Neutrophil (primary cell): ENCODE data around the gene CHIC2.

ENCODE experiments used
- H3K27ac ChIP-seq: fragments of 200-600 bp; sonication (generic); 2 replicates; pipeline ENCODE4 v1.5.1; 2016; ENCODE audit warnings: mild to moderate bottlenecking, moderate library complexity
- H3K27me3 ChIP-seq: fragments of 200-600 bp; sonication (generic); 2 replicates; pipeline ENCODE4 v1.6.0; 2016; ENCODE audit warnings: mild to moderate bottlenecking
- H3K36me3 ChIP-seq: fragments of 200-600 bp; sonication (generic); 2 replicates; pipeline ENCODE4 v1.5.1; 2017
- H3K4me1 ChIP-seq, 2 experiments: fragments of 200-600 bp in 1 of 2; sonication (generic) in 1 of 2; 1 replicate in 1 of 2; 2 replicates in 1 of 2; pipeline versions ENCODE4 v1.5.1 to v1.6.1; 2013 to 2016; ENCODE audit warnings: low read depth in 1 of 2, low read length in 1 of 2, mild to moderate bottlenecking in 1 of 2, moderate library complexity in 1 of 2; ENCODE audit not compliant: control insufficient read depth in 1 of 2, insufficient read depth in 1 of 2
- H3K4me3 ChIP-seq, 2 experiments: fragments of 200-600 bp in 1 of 2; sonication (generic) in 1 of 2; 1 replicate in 1 of 2; 2 replicates in 1 of 2; pipeline ENCODE4 v1.5.1; 2013 to 2016; ENCODE audit warnings: low read depth in 1 of 2, low read length in 1 of 2, mild to moderate bottlenecking in 1 of 2, moderate library complexity in 1 of 2
- H3K9me3 ChIP-seq: fragments of 200-600 bp; sonication (generic); 2 replicates; pipeline ENCODE4 v1.5.1; 2016
- TF ChIP-seq, protein P1 (sequence below): fragments of 200-600 bp; sonication (generic); IDR thresholded peaks from 2 replicates; pipeline ENCODE4 v1.5.1; 2016; ENCODE audit warnings: antibody characterized with exemption

Gene CHIC2

DNA sequence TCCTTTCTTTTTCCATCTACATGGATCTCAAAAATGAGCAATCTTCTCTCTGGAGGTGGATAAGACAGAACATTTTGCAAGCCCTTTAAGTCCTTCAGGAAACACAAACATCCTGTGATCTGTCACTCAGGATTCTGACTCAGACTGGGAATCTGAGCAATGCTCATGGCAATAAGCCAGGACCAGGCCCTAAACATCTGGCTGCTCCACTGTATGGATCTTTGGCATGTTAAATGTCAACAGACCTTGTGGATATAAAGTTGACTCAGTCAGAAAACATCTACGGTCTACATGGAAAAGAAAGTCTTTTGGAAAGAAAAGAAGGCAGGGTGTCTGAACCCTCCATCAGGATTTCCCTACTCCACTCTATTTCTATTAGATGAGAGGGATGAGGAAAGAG, 17.8 kb upstream of the CHIC2 start:
- peaks cover 45% of the 10 kb centered on the region for H3K27me3 ChIP-seq
- no peak overlapping the region for H3K4me3 ChIP-seq
- TF ChIP-seq, protein P1, sequence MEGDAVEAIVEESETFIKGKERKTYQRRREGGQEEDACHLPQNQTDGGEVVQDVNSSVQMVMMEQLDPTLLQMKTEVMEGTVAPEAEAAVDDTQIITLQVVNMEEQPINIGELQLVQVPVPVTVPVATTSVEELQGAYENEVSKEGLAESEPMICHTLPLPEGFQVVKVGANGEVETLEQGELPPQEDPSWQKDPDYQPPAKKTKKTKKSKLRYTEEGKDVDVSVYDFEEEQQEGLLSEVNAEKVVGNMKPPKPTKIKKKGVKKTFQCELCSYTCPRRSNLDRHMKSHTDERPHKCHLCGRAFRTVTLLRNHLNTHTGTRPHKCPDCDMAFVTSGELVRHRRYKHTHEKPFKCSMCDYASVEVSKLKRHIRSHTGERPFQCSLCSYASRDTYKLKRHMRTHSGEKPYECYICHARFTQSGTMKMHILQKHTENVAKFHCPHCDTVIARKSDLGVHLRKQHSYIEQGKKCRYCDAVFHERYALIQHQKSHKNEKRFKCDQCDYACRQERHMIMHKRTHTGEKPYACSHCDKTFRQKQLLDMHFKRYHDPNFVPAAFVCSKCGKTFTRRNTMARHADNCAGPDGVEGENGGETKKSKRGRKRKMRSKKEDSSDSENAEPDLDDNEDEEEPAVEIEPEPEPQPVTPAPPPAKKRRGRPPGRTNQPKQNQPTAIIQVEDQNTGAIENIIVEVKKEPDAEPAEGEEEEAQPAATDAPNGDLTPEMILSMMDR, result no peak
- no peak overlapping the region for H3K27ac ChIP-seq
- H3K9me3 ChIP-seq, result no peaks in the 10 kb centered on the region
- no peaks in the 10 kb centered on the region for H3K36me3 ChIP-seq
- no peaks in the 10 kb centered on the region for H3K4me1 ChIP-seq

DNA sequence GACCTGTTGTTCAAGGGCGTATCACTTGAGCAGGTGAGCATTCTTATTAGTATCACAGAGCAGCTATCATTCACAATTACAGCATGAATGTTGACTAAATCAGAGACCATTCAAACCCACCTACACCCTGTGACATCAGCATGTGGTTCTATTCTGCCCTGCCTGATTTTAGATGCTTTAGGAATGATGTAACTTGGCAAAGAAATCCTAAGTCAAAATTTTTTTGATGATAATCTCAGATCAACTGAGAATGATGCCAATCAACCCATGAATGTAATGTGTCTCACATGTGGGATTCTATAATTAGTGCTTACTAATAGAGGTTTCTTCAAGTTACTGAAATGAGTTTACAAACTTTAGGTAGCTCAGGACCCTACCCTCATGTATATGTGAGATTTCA, 13.4 kb upstream of the CHIC2 start:
- Histone ChIP-seq H3K27ac (no peak overlapping the region), H3K27me3 (peaks cover 29% of the 10 kb centered on the region), H3K4me1 (no peaks in the 10 kb centered on the region), H3K4me3 (no peak overlapping the region), H3K9me3 (no peaks in the 10 kb centered on the region), H3K36me3 (no peaks in the 10 kb centered on the region)
- TF ChIP-seq, protein P1, result no peak

DNA sequence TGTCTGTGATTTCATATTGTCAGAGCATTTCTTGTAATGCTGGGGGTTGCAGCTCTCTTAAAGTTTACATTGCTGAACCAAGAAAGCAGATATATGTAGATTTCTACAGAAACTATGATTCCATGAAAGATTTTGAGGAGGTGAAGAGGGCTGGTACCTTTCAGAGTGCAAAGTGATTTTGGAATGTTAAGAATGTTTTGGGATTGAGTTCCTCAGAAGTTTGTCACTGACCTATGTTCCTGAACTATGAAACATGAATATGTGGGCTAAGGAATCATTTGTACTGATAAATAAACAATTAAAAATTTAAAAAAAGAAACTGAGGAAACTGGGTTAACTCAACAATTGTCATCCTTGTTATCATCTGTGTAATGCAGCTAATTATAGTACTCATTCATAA, 12.3 kb upstream of the CHIC2 start:
- Histone ChIP-seq H3K27me3 (peaks cover 20% of the 10 kb centered on the region), H3K36me3 (no peaks in the 10 kb centered on the region), H3K9me3 (no peaks in the 10 kb centered on the region), H3K4me1 (peaks cover under 1 to 3% of the 10 kb centered on the region in 2 experiments), H3K27ac (no peak overlapping the region), H3K4me3 (no peak overlapping the region)
- TF ChIP-seq, protein P1, result no peak

DNA sequence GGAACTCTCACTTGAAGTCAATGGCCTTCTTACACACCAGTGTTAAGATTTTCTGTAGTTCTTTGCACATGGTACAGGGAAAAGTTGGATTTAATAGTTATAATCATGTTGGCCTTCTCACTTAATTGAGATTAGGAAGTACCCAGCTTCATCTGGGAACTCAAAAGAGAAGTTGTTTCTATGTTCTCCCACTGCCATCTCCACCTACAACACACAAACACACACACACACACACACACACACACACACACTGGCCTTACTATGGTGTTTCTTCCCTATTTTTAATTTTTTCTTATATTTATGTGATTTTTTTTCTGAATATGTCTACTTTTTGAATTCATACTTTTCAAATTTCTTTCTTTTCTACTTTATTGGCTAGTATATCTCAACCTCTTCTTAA, 10.0 kb upstream of the CHIC2 start:
- Histone ChIP-seq H3K4me1 (peaks cover 9 to 16% of the 10 kb centered on the region in 2 experiments), H3K9me3 (no peaks in the 10 kb centered on the region), H3K36me3 (no peaks in the 10 kb centered on the region), H3K4me3 (no peak overlapping the region), H3K27me3 (peaks cover 14% of the 10 kb centered on the region), H3K27ac (no peak overlapping the region)
- TF ChIP-seq, protein P1, result no peak

DNA sequence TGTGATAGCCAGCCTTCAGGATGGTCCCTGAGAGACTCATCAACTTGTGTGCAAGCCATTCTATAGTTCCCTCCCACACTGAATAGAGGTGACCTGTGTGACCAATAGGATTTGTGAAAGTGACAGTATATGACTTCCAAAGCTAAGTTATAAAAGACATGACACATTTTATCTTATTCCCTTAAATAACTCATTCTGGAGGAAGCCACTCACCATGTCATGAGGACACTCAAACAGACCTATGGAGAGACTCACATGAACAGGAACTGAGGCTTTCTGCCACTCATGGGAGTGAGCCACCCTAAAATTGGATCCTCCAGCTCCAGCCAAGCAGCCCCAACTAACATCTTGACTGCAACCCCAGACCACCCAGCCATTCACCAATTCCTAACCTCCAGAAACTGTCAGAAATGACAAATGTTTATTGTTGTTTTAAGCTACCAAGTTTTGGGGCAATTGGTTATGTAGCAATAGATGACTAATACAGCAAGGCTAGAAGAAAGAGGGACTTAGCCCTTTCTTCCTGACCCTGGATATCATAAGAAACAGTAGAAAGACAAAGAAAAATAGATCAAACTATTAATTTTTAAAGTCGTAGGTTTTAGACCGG, 9.0 kb upstream of the CHIC2 start:
- Histone ChIP-seq H3K27ac (no peak overlapping the region), H3K36me3 (no peaks in the 10 kb centered on the region), H3K4me3 (no peak overlapping the region), H3K4me1 (peaks cover 9 to 16% of the 10 kb centered on the region in 2 experiments), H3K9me3 (no peaks in the 10 kb centered on the region), H3K27me3 (peaks cover 14% of the 10 kb centered on the region)
- TF ChIP-seq, protein P1, result no peak
